ENCODE measurements around the gene PARK7.

PARK7 gene

DNA sequence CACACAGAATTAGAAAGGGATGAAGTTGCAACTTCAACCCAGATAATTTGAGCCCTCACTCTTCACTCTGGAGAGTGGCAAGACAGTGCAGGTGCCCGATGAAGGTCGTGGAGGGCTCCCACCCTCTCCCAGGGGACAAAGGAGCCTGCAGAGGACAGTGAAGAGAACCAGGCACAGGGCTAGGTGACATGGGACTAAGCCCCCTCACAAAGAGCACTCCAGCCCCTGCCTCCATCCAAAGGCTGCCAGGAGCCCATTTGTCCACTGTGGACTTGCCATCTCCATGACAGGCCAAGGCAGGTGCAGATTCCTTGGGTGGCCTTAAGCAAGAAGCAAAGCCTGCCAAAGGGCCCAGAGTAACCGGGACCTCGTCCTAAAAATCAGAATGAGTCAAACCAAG, 49.5 kb downstream of the PARK7 start:
- no peak for DNase-seq

DNA sequence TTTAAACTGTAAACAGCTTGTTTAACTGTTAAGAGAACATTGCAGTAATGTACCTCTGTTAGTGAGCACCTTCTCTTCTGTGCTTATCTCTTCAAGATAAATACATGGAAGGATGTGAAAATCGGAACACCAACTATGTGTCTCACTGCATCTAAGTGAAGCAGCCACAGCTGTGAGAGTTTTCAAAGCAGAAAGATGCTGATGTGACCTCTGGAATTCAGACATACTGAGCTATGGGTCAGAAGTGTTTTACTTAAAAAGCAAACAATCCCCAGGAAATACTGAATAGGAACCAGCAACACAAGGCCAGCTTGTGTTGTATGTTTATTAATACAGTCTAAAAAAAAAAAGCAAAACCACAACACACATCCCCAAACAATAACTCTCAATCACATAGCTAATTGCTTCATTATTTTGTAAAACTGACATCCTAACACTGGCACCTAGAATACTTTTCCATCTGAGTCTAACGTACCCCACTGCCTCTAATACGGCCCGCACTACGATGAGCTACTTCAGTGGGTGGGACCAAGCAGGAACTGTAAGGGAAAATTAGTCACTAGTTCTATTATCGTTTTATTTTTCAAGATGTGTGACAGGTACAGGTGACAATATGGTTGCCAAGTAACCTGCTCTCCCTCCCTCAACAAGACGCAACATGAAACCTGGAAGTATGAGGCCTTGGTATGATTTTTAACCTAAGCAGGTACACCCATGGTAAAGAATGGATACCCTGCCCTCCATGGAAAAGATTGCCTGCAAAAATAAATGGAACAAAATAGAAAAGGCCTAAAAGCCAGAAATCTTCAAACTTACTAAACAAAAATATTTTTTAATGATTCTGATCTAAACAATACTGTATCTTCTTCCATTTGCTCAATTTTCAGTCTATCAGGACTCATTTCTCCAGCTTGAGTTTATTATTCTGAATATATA, 50.7 kb downstream of the PARK7 start:
- no peak for DNase-seq

DNA sequence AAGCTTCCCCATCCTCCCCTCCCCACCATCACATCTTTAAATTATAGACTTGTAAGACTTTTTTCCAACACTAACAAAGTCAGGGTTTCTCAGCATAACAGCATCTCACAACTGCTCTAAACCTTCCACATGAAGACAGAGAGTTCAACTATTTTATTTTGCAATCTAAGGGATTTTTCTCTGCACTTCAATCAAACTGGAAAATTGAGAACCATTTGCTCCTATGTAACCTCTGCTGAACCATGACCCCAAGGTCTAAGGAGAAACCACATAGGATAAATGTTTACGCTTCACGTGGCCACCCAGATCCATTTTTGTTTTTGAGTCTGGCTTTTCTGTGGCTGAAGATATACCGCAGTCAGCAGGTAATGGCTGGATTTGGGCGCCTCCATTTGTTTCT, 51.4 kb downstream of the PARK7 start:
- no peak for DNase-seq

DNA sequence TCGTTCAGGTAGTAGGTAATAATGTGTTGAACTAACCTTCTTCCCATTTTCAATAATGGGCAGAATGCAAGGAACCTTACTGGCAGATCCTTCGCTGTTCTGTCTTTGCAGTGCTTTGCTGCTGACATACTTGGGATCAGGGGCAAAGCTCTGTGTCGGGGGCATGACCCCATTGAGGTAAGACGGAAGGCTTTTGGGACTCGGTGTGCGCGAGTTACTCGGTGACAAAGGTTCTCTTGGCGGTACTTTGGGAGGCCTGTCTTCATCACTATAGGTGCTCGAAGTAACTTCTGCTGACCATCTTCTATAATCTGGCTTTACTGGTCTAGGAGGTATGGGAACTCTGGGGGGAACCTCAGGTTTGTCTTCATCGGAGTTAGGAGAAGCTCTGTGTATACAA, 51.9 kb downstream of the PARK7 start:
- DNase-seq, result no peak

DNA sequence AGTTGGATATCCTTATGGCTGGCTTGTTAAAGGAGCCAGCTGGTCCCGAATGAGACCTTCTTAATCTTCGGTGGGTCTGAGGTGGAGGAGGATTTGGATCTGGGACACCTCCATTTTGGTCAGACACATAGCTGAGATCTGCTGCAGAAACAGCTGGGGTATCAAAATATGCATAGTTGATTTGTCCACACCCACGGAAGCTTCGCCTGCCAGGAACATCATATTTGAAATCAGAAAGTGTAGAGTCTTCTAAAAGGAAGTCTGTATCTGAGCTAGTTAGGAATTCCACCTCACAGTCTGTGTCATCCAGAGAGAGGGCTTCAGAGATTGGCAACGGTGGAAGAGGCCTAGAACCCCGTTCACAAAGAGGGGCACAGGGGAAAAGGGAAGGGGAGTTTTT, 52.3 kb downstream of the PARK7 start:
- DNase-seq, result no peak

GRCh38 chr1:8014381-8014988, 53.0 kb downstream of the PARK7 start:
- no peak for DNase-seq

GRCh38 chr1:8015036-8015808, 53.7 kb downstream of the PARK7 start:
- DNase-seq, result peak; percentile 65 to 73

GRCh38 chr1:8015809-8016165, 54.3 kb downstream of the PARK7 start:
- no peak for DNase-seq

DNA sequence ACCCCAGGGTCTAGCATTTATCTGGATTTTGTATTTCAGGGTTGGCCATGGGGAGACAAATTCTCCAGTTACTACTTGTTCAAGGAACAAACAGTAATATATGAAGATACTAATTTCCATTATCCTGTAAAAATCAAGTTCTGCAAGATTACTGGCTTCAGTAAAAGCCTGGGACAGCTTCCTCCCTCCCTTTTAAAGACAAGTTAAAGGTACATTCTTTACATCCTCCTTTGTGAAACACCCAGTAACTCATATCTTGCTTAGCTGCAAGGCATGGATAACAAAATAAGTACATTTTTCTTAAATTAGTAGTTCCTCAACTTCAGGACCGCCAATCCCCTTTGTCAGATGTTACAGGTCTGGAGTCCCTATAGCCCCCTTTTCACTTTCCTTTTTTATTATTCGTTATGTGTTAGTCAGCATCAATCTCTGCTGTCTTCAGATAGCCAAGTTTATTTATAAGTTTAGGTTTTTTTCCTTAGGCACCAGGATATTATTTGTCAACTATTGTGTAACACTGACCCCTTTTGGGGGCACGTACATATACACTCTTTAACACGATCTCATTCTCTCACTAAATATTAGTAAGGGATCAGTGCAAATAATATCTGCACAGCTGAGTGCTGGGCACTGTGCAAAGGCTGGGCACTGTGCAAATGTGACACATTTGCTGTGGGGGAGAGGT, 54.8 kb downstream of the PARK7 start:
- DNase-seq, result peak in 1 of 2 experiments; percentile 17

- DNase-seq, result no peak
Measured at GRCh38 chr1:8016895-8017241, 55.4 kb downstream of the PARK7 start.

DNA sequence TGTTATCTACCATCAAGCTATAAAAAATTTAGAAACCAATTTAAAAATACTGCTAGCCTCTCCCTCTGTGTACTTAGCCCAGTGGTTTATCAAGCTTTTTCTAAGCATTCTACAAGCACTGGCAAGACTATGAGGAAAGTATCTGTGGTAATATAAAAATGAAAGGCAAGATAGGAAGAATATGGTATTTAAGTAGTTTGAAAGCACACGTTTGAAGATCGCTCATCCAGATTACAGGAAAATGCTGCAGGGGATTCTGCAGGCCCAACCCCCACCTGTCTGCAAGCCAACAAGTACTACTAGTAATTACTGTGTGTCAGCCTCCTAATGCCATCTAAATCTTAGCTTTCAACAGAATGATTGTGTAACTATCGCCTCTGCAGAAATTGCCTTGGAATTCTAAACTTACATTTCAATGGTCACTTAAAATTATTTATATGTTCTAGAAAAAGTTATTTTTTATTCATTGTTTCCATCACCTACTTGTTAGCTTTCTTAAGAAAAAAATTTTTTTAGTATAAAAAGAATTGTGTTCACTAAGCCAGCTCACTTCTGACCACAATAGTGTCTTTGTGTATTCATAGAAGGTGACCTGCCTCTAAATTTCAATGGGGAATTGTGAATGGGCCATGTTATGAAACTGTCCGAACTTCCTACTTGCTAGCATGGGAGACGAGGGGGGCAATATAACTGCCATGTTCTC, 56.1 kb downstream of the PARK7 start:
- DNase-seq, result no peak

DNA sequence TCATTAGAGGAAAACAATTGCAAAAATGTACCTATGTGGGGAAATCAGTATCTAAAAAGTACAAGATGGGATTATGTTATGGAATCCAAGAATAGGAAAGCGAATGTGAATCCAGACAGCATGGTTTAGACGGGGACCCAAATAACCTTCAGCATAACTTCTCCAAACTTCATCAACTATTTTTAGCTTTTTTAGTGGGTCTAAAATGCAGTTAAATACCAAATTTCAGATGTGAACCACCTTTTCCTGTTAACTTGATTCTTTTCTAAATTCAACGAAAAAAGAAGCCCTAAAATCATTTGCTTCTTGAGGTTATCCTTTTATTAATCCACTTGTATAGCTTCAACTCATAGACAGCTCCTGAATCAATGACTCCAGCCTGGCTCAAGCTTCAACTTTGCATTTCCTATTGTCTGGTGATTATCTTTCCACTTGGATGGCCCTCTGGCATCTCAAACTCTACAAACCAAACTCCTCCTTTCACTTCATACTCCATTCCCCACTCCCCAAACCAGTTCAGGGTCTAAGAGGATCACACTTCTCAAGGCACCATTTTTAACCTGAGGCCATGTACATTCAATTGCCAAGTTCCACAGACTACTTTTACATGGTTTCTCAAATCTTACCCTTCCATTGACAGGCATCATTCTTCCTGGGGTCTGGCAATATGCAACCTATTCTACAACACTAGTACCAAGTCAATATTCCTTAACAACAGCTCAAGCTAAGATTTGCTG, 57.1 kb downstream of the PARK7 start:
- DNase-seq, result no peak

GRCh38 chr1:8019229-8019620, 57.7 kb downstream of the PARK7 start:
- no peak for DNase-seq

DNA sequence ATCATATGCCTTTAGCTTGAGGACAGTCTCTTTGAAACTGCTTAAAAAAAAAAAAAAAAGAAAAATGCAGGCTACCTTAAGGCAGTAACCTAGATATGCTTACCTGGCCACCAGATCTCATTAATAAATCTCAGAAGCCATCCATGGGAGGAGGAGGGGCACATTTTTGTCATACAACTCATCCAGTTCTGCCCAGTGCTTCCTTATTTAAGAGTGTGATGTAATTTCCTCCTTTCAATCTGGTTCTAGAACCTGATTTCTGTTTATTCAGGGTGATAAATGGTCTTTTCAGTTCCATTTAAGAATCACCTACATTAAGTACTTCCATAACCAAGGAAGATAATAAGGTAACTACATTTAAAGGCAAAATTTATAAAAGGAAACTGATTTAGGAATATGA, 58.5 kb downstream of the PARK7 start:
- DNase-seq, result no peak

DNA sequence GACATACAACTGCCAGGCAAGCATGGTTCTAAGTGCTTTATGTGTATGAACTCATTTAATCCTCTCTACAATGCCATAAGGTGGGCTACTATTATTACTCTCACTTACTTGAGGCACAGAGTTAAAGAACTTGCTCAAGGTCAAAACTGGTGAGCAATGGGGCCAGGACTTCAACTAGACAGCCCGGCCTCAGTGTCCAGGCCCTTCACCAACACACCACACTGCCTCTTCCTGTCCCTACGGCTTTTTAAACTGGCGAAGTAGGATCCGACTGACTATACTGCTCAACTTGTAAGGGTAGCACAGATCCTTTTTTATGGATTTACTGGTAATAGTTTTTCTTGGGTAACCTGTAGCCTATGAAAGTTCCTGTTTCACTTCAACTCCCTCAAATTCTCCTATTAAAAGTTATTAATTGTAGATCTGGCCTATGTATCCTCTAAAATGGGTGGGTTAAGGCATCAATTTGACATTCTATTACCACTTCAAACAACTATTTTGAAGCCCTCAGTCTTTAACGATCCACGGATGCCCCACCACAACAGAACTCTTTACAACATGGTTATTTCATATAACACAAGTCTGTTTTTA, 60.3 kb downstream of the PARK7 start:
- DNase-seq, result no peak

- no peak for DNase-seq
Measured at GRCh38 chr1:8022395-8023286, 61.1 kb downstream of the PARK7 start.

DNA sequence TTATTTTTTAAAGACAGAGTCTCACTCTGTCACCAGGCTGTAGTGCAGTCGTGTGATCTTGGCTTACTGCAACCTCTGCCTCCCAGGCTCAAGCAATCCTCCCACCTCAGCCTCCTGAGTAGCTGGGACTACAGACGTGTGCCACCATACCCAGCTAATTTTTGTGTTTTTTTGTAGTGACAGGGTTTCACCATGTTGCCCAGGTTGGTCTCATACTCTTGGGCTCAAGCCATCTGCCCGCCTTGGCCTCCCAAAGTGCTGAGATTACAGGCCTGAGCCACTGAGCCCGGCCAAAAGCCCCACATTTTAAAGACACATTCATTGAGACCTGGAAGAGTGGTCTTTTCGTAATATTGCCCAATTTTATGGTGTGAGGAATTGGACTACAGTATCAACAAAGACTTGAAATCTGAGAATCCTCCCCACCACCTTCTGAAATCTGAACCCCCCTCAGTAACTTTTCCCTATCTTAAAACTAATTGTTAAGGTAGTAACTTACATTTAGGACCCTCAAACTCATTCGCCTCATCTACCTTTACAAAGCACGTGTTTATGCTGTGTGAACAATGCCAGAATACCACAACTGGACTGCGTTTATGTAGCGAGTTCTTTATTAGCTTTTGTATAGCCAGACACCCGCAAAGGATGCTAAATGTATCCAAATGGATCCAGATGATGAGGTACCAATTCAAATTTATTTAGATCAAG, 61.9 kb downstream of the PARK7 start:
- DNase-seq, result no peak

DNA sequence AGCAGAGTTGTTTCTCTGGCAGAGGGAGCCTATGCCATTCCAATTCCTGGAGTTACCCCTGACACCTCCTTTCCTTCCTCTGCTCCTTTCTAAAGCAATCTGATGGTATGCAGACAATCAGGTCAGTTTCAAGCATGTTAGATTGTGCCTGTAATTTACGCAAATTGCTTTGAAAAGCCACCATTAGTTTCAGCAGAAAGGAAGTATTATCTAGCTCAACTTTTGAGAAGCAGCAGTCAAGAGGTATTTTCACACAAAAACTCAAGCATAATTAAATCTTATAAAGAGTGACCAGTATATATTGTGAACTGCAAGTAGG, 62.4 kb downstream of the PARK7 start:
- DNase-seq, result no peak

DNA sequence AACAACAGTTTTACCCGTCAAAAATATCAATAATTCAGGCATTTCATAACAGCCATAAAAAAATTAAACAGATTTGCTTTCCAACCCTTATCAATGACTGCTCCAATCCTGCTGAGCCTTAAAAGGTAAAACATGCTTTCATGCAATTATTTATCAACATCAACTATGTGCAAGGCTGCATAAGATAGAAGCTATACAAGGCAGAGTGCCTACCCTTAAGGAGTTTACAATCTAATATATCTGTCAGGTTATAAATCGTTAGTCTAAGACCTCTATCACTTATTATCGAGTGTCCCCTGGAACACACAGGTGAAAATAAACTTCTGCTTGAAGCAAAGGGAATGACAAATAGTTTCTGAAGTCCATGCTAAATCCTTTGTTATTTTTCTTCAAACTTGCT, 62.8 kb downstream of the PARK7 start:
- no peak for DNase-seq
